Endothelial cell of umbilical vein (primary cell): Measurements from ENCODE around the gene SYT17. TPM values are rescaled to one million over a fixed set of nuclear protein-coding genes. Genes with fewer than 3 reads are reported as not detected.

Source experiments
- BruUV-seq: library from RNA; stranded (reverse); fragments of 400-500 nt; replicated peaks from 2 replicates; lab custom pipeline; 2021; lab: Mats Ljungman, UMichigan
- CTCF ChIA-PET: fragments of 300-600, 350-600 bp; sonication (Branson Sonifier 250); formaldehyde crosslinking; loops from one replicate; lab custom pipeline; 2021; ENCODE audit warnings: antibody characterized with exemption, inconsistent platforms; lab: Charles Lee
- POLR2A ChIA-PET: fragments of 300-600, 350-600 bp; sonication (Branson Sonifier 250); formaldehyde crosslinking; loops from one replicate; lab custom pipeline; 2021; ENCODE audit warnings: antibody characterized with exemption, inconsistent platforms; lab: Charles Lee
- DNase-seq: peaks from one replicate; pipeline ENCODE4 v3.0.0-alpha.2; 2011; ENCODE audit warnings: low read depth, low spot score
- FAIRE-seq: peaks from 2 replicates; lab custom pipeline; 2011; peaks lifted over from hg19 to GRCh38; lab: Jason Lieb, UNC
- H2AFZ ChIP-seq: 2 replicates; pipeline ENCODE4 v1.6.0; 2012; ENCODE audit warnings: low read depth, low read length, control low read depth, inconsistent platforms
- H3K27ac ChIP-seq: 2 replicates; pipeline ENCODE4 v1.5.1; 2011; ENCODE audit warnings: low read depth, mild to moderate bottlenecking, control low read depth, low read length, moderate library complexity; ENCODE audit not compliant: insufficient read depth
- H3K27me3 ChIP-seq, 2 experiments: 2 replicates each; pipeline versions ENCODE4 v1.6.0 to v1.6.1; 2011; ENCODE audit warnings: low read length in 2 of 2, mixed read lengths in 1 of 2; ENCODE audit not compliant: control insufficient read depth in 2 of 2, insufficient read depth in 2 of 2
- H3K36me3 ChIP-seq, 2 experiments: 2 replicates in 1 of 2; 3 replicates in 1 of 2; pipeline ENCODE4 v1.5.1; 2011; ENCODE audit warnings: low read length in 2 of 2, mild to moderate bottlenecking in 1 of 2, moderate library complexity in 1 of 2; ENCODE audit not compliant: control insufficient read depth in 2 of 2, insufficient read depth in 2 of 2; ENCODE audit errors: extremely low read depth in 1 of 2
- H3K4me1 ChIP-seq: 3 replicates; pipeline ENCODE4 v1.5.1; 2011; ENCODE audit warnings: mild to moderate bottlenecking, low read length; ENCODE audit not compliant: control insufficient read depth, insufficient read depth; ENCODE audit errors: extremely low read depth
- H3K4me2 ChIP-seq: 2 replicates; pipeline ENCODE4 v1.6.1; 2011; ENCODE audit warnings: low read length, control low read depth, mixed read lengths; ENCODE audit not compliant: insufficient read depth
- H3K4me3 ChIP-seq, 3 experiments: fragments of 200-600 bp in 1 of 3; sonication (generic), shearing (Covaris generic) in 1 of 3; replicated peaks in 1 of 3; 2 replicates each; pipeline ENCODE4 v1.5.1; 2011 to 2016; ENCODE audit warnings: control low read depth in 3 of 3, low read length in 3 of 3, mild to moderate bottlenecking in 2 of 3, inconsistent platforms in 1 of 3, low read depth in 1 of 3, moderate library complexity in 1 of 3; ENCODE audit not compliant: insufficient read depth in 1 of 3
- H3K79me2 ChIP-seq: 2 replicates; pipeline ENCODE4 v1.6.0; 2012; ENCODE audit warnings: low read length, inconsistent platforms; ENCODE audit not compliant: control insufficient read depth, insufficient read depth
- H3K9ac ChIP-seq: replicated peaks from 2 replicates; pipeline ENCODE3; 2011; ENCODE audit warnings: low read length, control low read depth; ENCODE audit not compliant: insufficient read depth; ENCODE audit errors: extremely low read depth
- H3K9me1 ChIP-seq: replicated peaks from 3 replicates; pipeline ENCODE4 v1.6.0; 2011; ENCODE audit warnings: mild to moderate bottlenecking, low read length; ENCODE audit not compliant: control insufficient read depth, insufficient read depth; ENCODE audit errors: extremely low read depth
- H3K9me3 ChIP-seq: replicated peaks from 2 replicates; pipeline ENCODE4 v1.5.1; 2012; ENCODE audit warnings: low read length, inconsistent platforms; ENCODE audit not compliant: control insufficient read depth, insufficient read depth
- H4K20me1 ChIP-seq: replicated peaks from 2 replicates; pipeline ENCODE3; 2011; ENCODE audit warnings: mild to moderate bottlenecking, low read length; ENCODE audit not compliant: control insufficient read depth, insufficient read depth; ENCODE audit errors: extremely low read depth
- EZH2 ChIP-seq: IDR thresholded peaks from 2 replicates; pipeline ENCODE4 v1.6.1; 2012; ENCODE audit warnings: borderline replicate concordance, low read depth, mild to moderate bottlenecking, moderate library complexity, low read length, inconsistent platforms; ENCODE audit not compliant: severe bottlenecking
- FOS ChIP-seq: IDR thresholded peaks from 2 replicates; pipeline ENCODE4 v1.6.1; 2011; ENCODE audit warnings: mild to moderate bottlenecking, low read length, moderate library complexity, borderline replicate concordance; ENCODE audit not compliant: insufficient read depth
- GATA2 ChIP-seq: IDR thresholded peaks from 2 replicates; pipeline ENCODE4 v1.7.0; 2011; ENCODE audit warnings: low read depth, mild to moderate bottlenecking, moderate library complexity, mixed read lengths, low read length; ENCODE audit not compliant: insufficient read length, insufficient read depth
- JUN ChIP-seq: IDR thresholded peaks from 2 replicates; pipeline ENCODE4 v1.6.1; 2011; ENCODE audit warnings: borderline replicate concordance, low read depth; ENCODE audit not compliant: insufficient read length, insufficient read depth
- MYC ChIP-seq: IDR thresholded peaks from one replicate; pipeline ENCODE4 v1.6.1; 2011; ENCODE audit warnings: mild to moderate bottlenecking, low read depth, low read length
- POLR2A ChIP-seq: IDR thresholded peaks from 2 replicates; pipeline ENCODE4 v1.6.1; 2012; ENCODE audit warnings: low read depth, mild to moderate bottlenecking, control low read depth, low read length
- POLR2AphosphoS5 ChIP-seq: IDR thresholded peaks from 2 replicates; pipeline ENCODE4 v1.6.1; 2012; ENCODE audit warnings: low read depth, mild to moderate bottlenecking, control low read depth, low read length, moderate library complexity; ENCODE audit not compliant: insufficient read depth
- dilution Hi-C: fragments of 300-500 bp; cut with MboI; formaldehyde crosslinking; loops from one replicate; pipeline ENCODE4 v1.15.0; 2019; ENCODE audit warnings: low sequenced_read_pairs; ENCODE audit not compliant: extremely low pct_ligation_motif_present
- intact Hi-C: fragments of 100-400 bp; cut with micrococcal nuclease; formaldehyde crosslinking; loops from one replicate; pipeline ENCODE4 v1.10.0; 2022
- polyA plus RNA-seq, 4 experiments: library from polyadenylated mRNA; depleted of rRNA in 3 of 4; stranded (reverse) in 3 of 4; unstranded in 1 of 4; fragments of >200 nt; gene quantifications; 2 replicates each; pipeline versions ENCODE4 v1.2.1 to v1.2.3, GENCODE V29; 2011 to 2012; ENCODE audit warnings: missing spikeins in 1 of 4
- total RNA-seq: library from RNA; stranded (reverse); gene quantifications from 2 replicates; pipeline ENCODE4 v1.2.3, GENCODE V29; 2021
- TF ChIP-seq, protein P1 (sequence below), 2 donors: IDR thresholded peaks; 1 replicate in 1 of 2; 2 replicates in 1 of 2; pipeline ENCODE4 v1.5.1; 2011; ENCODE audit warnings: low read length in 2 of 2, mild to moderate bottlenecking in 2 of 2, moderate library complexity in 2 of 2, control low read depth in 1 of 2, inconsistent platforms in 1 of 2, low read depth in 1 of 2; ENCODE audit not compliant: insufficient read depth in 1 of 2; ENCODE audit errors: extremely low read depth in 1 of 2
- TF ChIP-seq, protein P2 (sequence below): IDR thresholded peaks from 2 replicates; pipeline ENCODE4 v1.6.1; 2011; ENCODE audit not compliant: insufficient read depth, insufficient read length

The SYT17 gene
- total and polyA plus RNA-seq, 2 donors (not counting 3 experiments of a cell fraction or from before 2014, with no cell fraction given), result 1.9 to 4.2 TPM

DNA sequence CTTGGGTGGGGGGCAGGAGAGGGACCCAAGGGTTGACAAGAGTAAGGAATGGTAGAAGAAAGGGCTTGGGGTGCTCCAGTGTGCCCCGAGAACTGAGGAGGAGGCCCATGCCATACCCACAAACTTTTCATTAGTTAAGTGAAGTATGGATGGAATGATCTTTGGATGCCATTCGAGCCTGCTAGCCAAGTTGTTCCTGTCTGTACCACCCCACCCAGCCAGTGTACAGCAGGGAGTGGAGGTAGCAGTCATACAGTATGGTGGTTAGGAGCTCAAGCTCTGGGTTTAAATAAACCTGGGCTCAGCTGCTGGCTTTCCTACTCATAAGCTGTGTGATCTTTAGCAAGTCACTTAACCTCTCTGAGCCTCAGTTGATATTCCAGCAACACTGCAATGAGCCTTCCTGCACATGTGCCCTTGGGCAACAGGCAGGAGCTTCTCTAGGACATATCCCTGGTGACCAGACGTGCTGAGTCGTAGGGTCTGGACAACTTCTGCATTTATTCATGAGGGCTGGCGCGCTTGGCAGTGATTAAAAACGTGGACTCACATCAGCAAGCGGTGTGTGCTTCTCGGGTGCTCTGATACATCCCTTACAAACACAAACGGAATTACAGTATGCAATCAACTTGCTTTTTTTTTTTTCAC, 31.4 kb upstream of the SYT17 start:
- H3K79me2 ChIP-seq, result no peaks in the 10 kb centered on the region
- peaks cover 12% of the 10 kb centered on the region for H3K4me1 ChIP-seq
- no peak overlapping the region for H3K9ac ChIP-seq
- DNase-seq, result no peak
- H3K4me2 ChIP-seq, result no peak overlapping the region
- no peaks in the 10 kb centered on the region for H3K9me1 ChIP-seq
- no peaks in the 10 kb centered on the region for H4K20me1 ChIP-seq
- no peak for FAIRE-seq
- ChIA-PET CTCF (interaction anchor here (0.8 to 4.2 kb wide), 4 partner anchors 18 to 366 kb away, joined by 3 to 19 read pairs (median 6); no protein-coding TSS in a partner anchor), POLR2A (no interaction called here)
- no TSS peak for BruUV-seq
- TF ChIP-seq, protein P1, sequence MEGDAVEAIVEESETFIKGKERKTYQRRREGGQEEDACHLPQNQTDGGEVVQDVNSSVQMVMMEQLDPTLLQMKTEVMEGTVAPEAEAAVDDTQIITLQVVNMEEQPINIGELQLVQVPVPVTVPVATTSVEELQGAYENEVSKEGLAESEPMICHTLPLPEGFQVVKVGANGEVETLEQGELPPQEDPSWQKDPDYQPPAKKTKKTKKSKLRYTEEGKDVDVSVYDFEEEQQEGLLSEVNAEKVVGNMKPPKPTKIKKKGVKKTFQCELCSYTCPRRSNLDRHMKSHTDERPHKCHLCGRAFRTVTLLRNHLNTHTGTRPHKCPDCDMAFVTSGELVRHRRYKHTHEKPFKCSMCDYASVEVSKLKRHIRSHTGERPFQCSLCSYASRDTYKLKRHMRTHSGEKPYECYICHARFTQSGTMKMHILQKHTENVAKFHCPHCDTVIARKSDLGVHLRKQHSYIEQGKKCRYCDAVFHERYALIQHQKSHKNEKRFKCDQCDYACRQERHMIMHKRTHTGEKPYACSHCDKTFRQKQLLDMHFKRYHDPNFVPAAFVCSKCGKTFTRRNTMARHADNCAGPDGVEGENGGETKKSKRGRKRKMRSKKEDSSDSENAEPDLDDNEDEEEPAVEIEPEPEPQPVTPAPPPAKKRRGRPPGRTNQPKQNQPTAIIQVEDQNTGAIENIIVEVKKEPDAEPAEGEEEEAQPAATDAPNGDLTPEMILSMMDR (IDR thresholded peaks at IDR 0.05; ENCODE audit: extremely low read depth in 1 of 2, insufficient read depth in 1 of 2, low read depth in 1 of 2, low read length in 2 of 2), result no peak
- TF ChIP-seq POLR2AphosphoS5 (no peak), FOS (no peak), EZH2 (no peak), JUN (no peak), MYC (no peak), POLR2A (no peak), GATA2 (no peak)
- TF ChIP-seq, protein P2, sequence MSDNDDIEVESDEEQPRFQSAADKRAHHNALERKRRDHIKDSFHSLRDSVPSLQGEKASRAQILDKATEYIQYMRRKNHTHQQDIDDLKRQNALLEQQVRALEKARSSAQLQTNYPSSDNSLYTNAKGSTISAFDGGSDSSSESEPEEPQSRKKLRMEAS, result no peak
- dilution Hi-C loops, result no loop called here
- H2AFZ ChIP-seq, result no peak overlapping the region
- H3K4me3 ChIP-seq, result no peak overlapping the region
- intact Hi-C loops, result no loop called here
- H3K27me3 ChIP-seq, result no peaks in the 10 kb centered on the region
- no peaks in the 10 kb centered on the region for H3K36me3 ChIP-seq
- H3K9me3 ChIP-seq, result no peaks in the 10 kb centered on the region
- no peak overlapping the region for H3K27ac ChIP-seq
